NB4 (cell line): ENCODE data around the gene ITGA8.

Experiments used
- CTCF ChIP-seq: IDR thresholded peaks from one replicate; pipeline ENCODE4 v1.5.1; 2012; ENCODE audit warnings: low read depth, low read length
- MAX ChIP-seq: IDR thresholded peaks from 2 replicates; pipeline ENCODE4 v1.6.1; 2011; ENCODE audit warnings: low read depth, low read length
- MYC ChIP-seq: IDR thresholded peaks from 2 replicates; pipeline ENCODE4 v1.6.1; 2011; ENCODE audit warnings: low read depth, low read length
- POLR2A ChIP-seq: IDR thresholded peaks from 2 replicates; pipeline ENCODE4 v1.6.1; 2011; ENCODE audit warnings: mild to moderate bottlenecking; ENCODE audit not compliant: insufficient read length; ENCODE audit errors: extremely low read depth

GRCh38 chr10:15625261-15625660 is 94.5 kb downstream of the ITGA8 start:
- no peak for TF ChIP-seq CTCF
- no peak for TF ChIP-seq MAX
- TF ChIP-seq MYC = no peak
- no peak for TF ChIP-seq POLR2A
